ENCODE results near the gene NEMF.
A peak's percentile ranks its signal among the peaks of the same experiment; 100 is the strongest.
"Not testable (repeated sequence)": the region's sequence is repeated elsewhere in the genome, so short reads cannot be mapped to it uniquely, and the experiment has no call there.

Gene NEMF

GRCh38 chr14:49852301-49853157 is at the start of gene NEMF:
TSS of gene NEMF (minus strand) at chr14:49852788. CDS start at chr14:49852753, 35 bp downstream.
- peak; percentile 61 for DNase-seq (ENCODE audit: low spot score)
- FAIRE-seq: no peak

DNA sequence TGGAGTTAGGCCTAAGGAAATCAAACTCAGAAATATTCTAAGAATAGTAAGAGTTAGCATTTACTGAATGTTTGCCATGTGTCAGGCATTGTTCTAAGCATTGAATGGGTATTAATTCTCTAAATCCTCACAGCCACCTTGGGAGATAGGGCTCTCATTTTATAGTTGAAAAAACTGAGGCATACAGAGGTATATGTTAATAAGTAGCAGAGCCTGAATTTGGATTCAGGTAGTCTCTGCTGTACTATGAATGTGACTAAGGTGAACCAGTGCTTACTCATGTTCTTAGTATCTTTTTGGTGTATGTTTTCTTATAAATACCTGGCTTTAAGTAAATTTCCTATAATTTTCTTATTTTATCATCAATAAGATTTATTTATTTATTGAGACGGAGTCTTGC is 48.4 kb upstream of the NEMF start:
- FAIRE-seq (no peak), DNase-seq (ENCODE audit: low spot score) (no peak)

DNA sequence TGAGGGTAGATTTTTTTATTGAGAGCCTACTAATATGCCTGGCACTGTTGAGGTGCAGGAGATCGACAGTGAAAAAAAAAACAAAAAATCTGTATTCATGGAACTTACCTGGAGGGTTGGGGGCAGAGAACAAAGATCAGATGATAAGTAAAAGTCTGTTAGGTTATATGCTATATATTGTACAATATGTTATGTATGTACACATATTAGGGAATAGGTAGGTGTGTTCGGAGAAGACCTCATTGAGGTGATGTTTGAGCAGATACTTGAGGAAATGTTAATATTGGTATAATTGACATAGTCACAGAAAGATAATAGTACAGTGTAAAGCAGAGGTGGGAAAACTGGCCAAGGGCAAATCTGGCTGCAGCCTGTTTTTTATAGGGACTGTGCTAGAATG is 45.9 kb upstream of the NEMF start:
- FAIRE-seq (no peak), DNase-seq (ENCODE audit: low spot score) (no peak)

DNA sequence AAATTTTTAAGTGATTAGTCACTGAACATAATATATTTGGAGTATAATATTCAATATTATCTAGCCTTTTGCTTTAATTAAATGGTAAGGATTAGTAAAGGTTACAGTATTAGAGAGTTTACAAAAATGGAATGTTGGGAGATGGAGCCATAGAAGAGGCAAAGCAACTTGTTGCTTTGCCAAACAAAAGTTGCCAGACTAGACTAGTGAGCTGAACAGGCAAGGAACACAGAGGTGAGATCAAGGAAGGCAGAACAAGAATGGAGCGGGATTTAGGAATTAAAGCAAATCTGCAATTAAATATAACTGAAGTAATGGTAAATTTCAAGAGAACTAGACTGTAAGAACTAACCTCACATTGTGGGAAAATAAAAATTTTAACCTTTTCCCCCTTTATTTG is 45.4 kb upstream of the NEMF start:
- no peak for FAIRE-seq
- DNase-seq (ENCODE audit: low spot score): no peak

GRCh38 chr14:49897414-49897813 is 44.8 kb upstream of the NEMF start:
- FAIRE-seq: no peak
- no peak for DNase-seq (ENCODE audit: low spot score)

DNA sequence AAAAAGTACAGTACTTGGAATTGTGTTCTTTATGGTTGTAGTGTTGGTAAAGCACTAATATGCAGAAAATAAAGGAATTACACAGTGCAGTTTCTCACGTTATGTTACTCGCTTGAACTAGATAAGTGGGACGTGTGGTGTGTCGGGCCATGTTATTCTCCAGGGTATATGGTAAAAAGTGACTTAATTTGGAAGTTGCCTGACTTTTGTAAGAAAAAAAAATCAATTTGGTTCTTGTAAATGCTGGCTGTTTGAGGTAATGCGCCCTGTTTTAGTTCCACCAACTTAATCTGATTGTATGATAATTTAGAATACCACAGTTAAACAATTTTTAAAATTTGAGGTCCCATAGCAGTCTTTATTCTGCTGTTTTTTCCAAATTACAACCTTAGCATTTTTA is 44.4 kb upstream of the NEMF start:
- FAIRE-seq (no peak), DNase-seq (ENCODE audit: low spot score) (no peak)

- FAIRE-seq; DNase-seq (ENCODE audit: low spot score): not testable (repeated sequence)
Observed at GRCh38 chr14:49896272-49896671, 43.7 kb upstream of the NEMF start.

GRCh38 chr14:49895480-49895879 is 42.9 kb upstream of the NEMF start:
- no peak for DNase-seq (ENCODE audit: low spot score)
- no peak for FAIRE-seq

GRCh38 chr14:49894214-49895107 is 41.9 kb upstream of the NEMF start:
- FAIRE-seq; DNase-seq (ENCODE audit: low spot score): not testable (repeated sequence)

GRCh38 chr14:49893309-49894213 is 41.0 kb upstream of the NEMF start:
- FAIRE-seq: no peak

DNA sequence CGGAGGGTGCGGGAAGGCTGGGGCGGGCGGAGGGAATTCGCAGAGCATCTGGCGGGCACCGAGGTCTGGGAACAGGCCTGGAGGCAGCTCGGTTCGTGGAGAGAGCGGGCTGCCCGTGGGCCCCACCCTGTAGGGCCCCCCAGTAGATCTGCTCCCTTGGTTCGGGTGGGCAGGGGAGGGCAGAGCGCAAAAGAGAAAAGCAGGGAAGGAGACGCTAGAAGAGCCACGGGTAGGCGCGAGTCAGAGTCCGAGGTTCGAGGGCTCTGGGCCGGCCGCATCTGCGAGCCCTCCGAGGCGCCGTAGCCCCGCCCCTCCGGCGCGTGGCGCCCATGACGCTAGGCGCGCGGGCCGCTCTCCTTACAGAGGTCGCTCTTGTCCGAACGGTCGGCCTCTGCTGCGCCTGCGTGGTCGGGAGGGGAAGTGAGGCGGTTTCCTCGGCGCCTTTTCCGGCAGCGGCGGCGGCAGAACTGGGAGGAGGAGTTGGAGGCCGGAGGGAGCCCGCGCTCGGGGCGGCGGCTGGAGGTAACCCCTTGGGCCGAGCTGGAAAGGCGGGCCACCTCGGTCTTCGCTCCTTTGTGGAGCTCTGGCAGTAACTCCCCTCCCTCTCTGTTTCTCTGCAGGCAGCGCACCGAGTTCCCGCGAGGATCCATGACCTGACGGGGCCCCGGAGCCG is 40.2 kb upstream of the NEMF start, which contains the start of gene ARF6:
Gene ARF6, plus strand, starts transcription at position 447 of the 673 bp plus-strand sequence. CDS start 655 bp downstream, outside the sequence.
- DNase-seq (ENCODE audit: low spot score) (peak; percentile 83), FAIRE-seq (no peak)

More at GRCh38 chr14:49893309-49894213, 41.0 kb upstream of the NEMF start:
- peak; percentile 13 for DNase-seq (ENCODE audit: low spot score)

- peak; percentile 58 for DNase-seq (ENCODE audit: low spot score)
- FAIRE-seq: no peak
Observed at GRCh38 chr14:49892301-49892635, 39.7 kb upstream of the NEMF start.

DNA sequence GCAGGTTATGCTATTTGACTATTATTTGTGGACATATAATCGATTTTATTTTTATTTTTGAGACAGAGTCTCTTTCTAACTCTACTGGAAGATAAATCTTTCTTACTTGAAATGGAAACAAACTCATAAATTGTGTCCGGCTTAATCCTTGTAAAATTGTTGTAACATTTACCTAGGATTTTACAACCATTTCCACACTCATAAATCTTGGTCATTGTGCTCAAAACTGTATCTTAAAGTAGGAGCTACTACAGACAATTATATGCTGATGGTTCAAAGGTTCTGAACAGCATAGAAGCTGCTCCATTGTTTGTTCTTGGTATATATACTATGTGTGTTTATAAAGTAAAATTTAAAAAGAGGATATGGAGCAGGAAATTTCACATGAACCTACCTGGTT is 35.7 kb upstream of the NEMF start:
- DNase-seq (ENCODE audit: low spot score): no peak
- FAIRE-seq: no peak

GRCh38 chr14:49886523-49886922 is 33.9 kb upstream of the NEMF start:
- FAIRE-seq (no peak), DNase-seq (ENCODE audit: low spot score) (no peak)

DNA sequence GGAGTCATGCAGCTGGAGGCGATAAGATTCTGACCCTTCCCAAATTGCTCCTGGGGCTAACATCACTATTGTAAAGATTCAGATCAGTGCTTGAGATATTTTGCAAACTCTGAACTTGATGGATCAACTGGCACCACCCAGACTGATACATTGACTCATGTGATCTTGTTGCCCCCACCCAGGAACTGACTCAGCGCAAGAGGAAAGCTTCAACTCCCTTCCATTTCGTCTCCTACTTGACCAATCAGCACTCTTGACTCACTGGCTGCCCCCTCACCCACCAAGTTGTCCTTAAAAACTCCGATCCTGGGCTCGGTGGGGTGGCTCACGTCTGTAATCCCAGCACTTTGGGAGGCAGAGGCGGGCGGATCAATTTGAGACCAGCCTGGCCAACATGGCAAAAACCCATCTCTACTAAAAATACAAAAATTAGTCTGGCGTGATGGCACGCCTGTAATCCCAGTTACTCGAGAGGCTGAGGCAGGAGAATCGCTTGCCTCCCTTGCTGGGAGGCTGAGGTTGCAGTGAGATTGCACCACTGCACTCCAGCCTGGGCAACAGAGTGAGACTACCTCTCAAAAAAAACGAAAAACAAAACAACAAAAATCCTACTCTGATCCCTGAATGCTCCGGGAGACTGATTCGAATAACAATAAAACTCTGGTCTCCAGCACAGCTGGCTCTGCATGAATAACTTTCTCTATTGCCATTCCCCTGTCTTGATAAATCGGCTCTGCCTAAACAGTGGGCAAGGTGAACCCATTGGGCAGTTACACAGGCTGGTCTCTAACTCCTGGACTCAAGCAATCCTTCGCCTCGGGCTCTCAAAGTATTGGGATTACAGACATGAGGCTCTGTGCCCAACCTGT is 30.5 kb upstream of the NEMF start:
- DNase-seq (ENCODE audit: low spot score): no peak
- no peak for FAIRE-seq

- FAIRE-seq (no peak), DNase-seq (ENCODE audit: low spot score) (no peak)
Observed at GRCh38 chr14:49881350-49882001, 28.9 kb upstream of the NEMF start.

GRCh38 chr14:49880267-49881064 is 27.9 kb upstream of the NEMF start:
- no peak for FAIRE-seq
- no peak for DNase-seq (ENCODE audit: low spot score)

GRCh38 chr14:49879646-49880204 is 27.1 kb upstream of the NEMF start:
- FAIRE-seq: no peak

More at GRCh38 chr14:49879646-49880204, 27.1 kb upstream of the NEMF start:
- peak; percentile 58 for DNase-seq (ENCODE audit: low spot score)
